Measurements from ENCODE around the gene EML1.

EML1 gene

GRCh38 chr14:99902925-99903324, 109.7 kb downstream of the EML1 start:
- DNase-seq (no peak), ATAC-seq (no peak)

GRCh38 chr14:99904506-99904905, 111.3 kb downstream of the EML1 start:
- ATAC-seq, result no peak

GRCh38 chr14:99905121-99905520, 111.9 kb downstream of the EML1 start:
- no peak for DNase-seq

More at GRCh38 chr14:99904506-99904905, 111.3 kb downstream of the EML1 start:
- no peak for DNase-seq

GRCh38 chr14:99907761-99908652, 114.8 kb downstream of the EML1 start:
- ATAC-seq, result no peak
- DNase-seq, result no peak

More at GRCh38 chr14:99905121-99905520, 111.9 kb downstream of the EML1 start:
- ATAC-seq, result no peak

- no peak for DNase-seq
- ATAC-seq, result no peak
Observed at GRCh38 chr14:99908653-99909250, 115.5 kb downstream of the EML1 start.

- DNase-seq (no peak), ATAC-seq (no peak)
Observed at GRCh38 chr14:99909513-99910064, 116.4 kb downstream of the EML1 start.

- ATAC-seq (no peak), DNase-seq (no peak)
Observed at GRCh38 chr14:99910337-99911309, 117.4 kb downstream of the EML1 start.

- ATAC-seq, result no peak
- no peak for DNase-seq
Observed at GRCh38 chr14:99915305-99916090, 122.3 kb downstream of the EML1 start.

- ATAC-seq (no peak), DNase-seq (no peak)
Observed at GRCh38 chr14:99916091-99916383, 122.8 kb downstream of the EML1 start.

GRCh38 chr14:99918781-99919180, 125.6 kb downstream of the EML1 start:
- DNase-seq (no peak), ATAC-seq (no peak)

- ATAC-seq, result no peak
- no peak for DNase-seq
Observed at GRCh38 chr14:99921425-99921824, 128.2 kb downstream of the EML1 start.

GRCh38 chr14:99924379-99924778, 131.2 kb downstream of the EML1 start:
- DNase-seq (no peak), ATAC-seq (no peak)

- ATAC-seq (no peak), DNase-seq (no peak)
Observed at GRCh38 chr14:99925471-99925870, 132.3 kb downstream of the EML1 start.

GRCh38 chr14:99928963-99929362, 135.8 kb downstream of the EML1 start:
- DNase-seq, result no peak
- no peak for ATAC-seq

GRCh38 chr14:99929601-99930000, 136.4 kb downstream of the EML1 start:
- no peak for ATAC-seq
- no peak for DNase-seq

GRCh38 chr14:99930420-99931274, 137.4 kb downstream of the EML1 start:
- DNase-seq (peak; percentile 15), ATAC-seq (peak; percentile 83)

GRCh38 chr14:99931308-99931707, 138.1 kb downstream of the EML1 start:
- DNase-seq, result no peak
- ATAC-seq, result no peak

GRCh38 chr14:99936056-99936455, 142.8 kb downstream of the EML1 start:
- DNase-seq (no peak), ATAC-seq (no peak)

GRCh38 chr14:99936738-99937474, 143.7 kb downstream of the EML1 start:
- DNase-seq, result no peak
- ATAC-seq, result no peak

Data from stimulated activated naive CD8-positive, alpha-beta T cell treated with anti-CD3 and anti-CD28 coated beads, Interleukin-15, Interleukin-2, amounts not matched to agents 100 U/mL and 50 U/mL, for 24 hours (primary cell).